ENCODE results near the gene PDZD2.
"Not testable (repeated sequence)": the region's sequence is repeated elsewhere in the genome, so short reads cannot be mapped to it uniquely, and the experiment has no call there.

DNA sequence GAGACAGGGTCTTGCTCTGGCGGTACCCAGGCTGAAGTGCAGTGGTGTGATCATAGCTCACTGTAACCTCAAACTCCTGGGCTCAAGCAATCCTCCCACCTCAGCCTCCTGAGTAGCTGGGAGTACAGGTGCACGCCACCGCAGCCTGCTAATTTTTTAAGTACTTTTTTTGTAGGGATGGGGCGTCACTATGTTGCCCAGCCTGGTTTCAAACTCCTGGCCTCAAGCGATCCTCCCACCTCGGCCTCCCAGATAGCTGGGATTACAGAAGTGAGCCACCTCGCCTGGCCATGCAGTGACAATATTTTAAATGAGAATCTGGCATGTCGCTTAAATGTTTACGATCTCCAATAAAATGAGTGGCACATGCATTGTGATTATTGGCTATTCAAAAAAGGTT is 376.3 kb downstream of the PDZD2 start:
- TF ChIP-seq, protein P1, sequence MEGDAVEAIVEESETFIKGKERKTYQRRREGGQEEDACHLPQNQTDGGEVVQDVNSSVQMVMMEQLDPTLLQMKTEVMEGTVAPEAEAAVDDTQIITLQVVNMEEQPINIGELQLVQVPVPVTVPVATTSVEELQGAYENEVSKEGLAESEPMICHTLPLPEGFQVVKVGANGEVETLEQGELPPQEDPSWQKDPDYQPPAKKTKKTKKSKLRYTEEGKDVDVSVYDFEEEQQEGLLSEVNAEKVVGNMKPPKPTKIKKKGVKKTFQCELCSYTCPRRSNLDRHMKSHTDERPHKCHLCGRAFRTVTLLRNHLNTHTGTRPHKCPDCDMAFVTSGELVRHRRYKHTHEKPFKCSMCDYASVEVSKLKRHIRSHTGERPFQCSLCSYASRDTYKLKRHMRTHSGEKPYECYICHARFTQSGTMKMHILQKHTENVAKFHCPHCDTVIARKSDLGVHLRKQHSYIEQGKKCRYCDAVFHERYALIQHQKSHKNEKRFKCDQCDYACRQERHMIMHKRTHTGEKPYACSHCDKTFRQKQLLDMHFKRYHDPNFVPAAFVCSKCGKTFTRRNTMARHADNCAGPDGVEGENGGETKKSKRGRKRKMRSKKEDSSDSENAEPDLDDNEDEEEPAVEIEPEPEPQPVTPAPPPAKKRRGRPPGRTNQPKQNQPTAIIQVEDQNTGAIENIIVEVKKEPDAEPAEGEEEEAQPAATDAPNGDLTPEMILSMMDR (IDR thresholded peaks at IDR 0.05; ENCODE audit: poor library complexity, severe bottlenecking), result not testable (repeated sequence)
- TF ChIP-seq EZH2 (IDR thresholded peaks at IDR 0.05; ENCODE audit: borderline replicate concordance, insufficient read depth, low read length, poor library complexity, severe bottlenecking); POLR2AphosphoS5 (IDR thresholded peaks at IDR 0.05): not testable (repeated sequence)
